RWPE1 (cell line): Measurements from ENCODE around the gene MTUS2.

ENCODE experiments used
- CTCF ChIA-PET: fragments of 350-600 bp; sonication (Branson Sonifier 250); formaldehyde crosslinking; extraction: SDS; loops from one replicate; lab custom pipeline; 2021; lab: Yijun Ruan, JAX
- POLR2A ChIA-PET: fragments of 400-600 bp; formaldehyde crosslinking; extraction: SDS; loops from one replicate; lab custom pipeline; 2020; ENCODE audit warnings: antibody characterized with exemption; ENCODE audit not compliant: low non-redundant PET; lab: Yijun Ruan, JAX
- DNase-seq: peaks from one replicate; pipeline ENCODE4 v3.0.0; 2012; ENCODE audit warnings: low spot score
- H3K27ac ChIP-seq: fragments of 450-650 bp; 2 replicates; pipeline ENCODE4 v1.5.1; 2017
- TF ChIP-seq, protein P1 (sequence below): fragments of 450-650 bp; conservative IDR thresholded peaks from 2 replicates; pipeline ENCODE4 v1.5.1; 2017; ENCODE audit warnings: low read depth, mild to moderate bottlenecking

MTUS2 gene

DNA sequence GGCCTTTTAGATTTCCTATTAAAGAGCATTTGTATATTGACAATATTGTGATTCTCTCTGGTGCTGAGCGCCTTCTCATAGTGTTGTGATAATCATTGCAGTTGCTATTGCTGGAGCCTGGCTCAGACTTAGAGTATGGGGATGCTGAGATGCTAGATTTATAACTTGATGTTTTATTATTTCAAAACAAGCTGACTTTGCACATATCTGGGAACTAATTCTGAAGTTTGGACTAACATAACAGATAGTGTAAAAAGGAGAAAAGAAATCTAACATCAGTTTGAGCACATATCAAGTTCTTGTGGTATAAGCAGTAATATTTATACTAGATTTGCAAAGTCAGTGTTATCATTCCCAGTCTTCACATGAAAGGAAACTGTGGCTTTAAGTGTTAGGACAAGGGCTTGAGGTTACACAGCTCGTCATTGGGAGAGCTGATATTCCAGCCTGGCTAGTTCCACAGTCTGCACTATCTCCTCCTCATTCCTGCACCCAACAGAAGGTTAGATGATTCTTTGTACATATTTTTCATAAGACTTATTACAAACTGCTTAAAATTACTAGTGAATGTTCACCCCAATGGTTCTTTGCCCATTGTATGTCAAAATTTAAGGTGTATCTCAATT, 279.8 kb downstream of the MTUS2 start:
- CTCF ChIA-PET: no interaction called here
- TF ChIP-seq, protein P1, sequence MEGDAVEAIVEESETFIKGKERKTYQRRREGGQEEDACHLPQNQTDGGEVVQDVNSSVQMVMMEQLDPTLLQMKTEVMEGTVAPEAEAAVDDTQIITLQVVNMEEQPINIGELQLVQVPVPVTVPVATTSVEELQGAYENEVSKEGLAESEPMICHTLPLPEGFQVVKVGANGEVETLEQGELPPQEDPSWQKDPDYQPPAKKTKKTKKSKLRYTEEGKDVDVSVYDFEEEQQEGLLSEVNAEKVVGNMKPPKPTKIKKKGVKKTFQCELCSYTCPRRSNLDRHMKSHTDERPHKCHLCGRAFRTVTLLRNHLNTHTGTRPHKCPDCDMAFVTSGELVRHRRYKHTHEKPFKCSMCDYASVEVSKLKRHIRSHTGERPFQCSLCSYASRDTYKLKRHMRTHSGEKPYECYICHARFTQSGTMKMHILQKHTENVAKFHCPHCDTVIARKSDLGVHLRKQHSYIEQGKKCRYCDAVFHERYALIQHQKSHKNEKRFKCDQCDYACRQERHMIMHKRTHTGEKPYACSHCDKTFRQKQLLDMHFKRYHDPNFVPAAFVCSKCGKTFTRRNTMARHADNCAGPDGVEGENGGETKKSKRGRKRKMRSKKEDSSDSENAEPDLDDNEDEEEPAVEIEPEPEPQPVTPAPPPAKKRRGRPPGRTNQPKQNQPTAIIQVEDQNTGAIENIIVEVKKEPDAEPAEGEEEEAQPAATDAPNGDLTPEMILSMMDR: no peak
- POLR2A ChIA-PET: no interaction called here
- no peak for DNase-seq
- no peak overlapping the region for H3K27ac ChIP-seq

DNA sequence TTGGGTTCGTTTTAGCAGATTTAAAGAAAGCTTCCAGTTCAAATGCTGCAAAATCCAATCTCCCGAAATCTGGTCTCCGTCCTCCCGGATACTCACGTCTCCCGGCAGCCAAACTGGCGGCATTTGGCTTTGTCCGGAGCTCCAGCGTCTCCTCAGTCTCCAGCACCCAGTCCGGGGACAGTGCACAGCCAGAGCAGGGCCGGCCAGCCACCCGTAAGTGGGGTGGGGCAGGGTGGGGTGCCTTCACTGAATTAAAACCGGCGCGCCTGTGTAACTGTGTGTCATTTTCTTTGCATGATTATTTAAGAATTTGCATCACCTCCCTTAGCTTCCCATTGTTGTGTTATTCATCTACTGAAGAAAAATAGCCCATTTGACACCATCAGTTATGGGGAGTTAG, 280.6 kb downstream of the MTUS2 start:
- DNase-seq: no peak
- CTCF ChIA-PET: no interaction called here
- TF ChIP-seq, protein P1: no peak
- POLR2A ChIA-PET: no interaction called here
- H3K27ac ChIP-seq: no peak overlapping the region

DNA sequence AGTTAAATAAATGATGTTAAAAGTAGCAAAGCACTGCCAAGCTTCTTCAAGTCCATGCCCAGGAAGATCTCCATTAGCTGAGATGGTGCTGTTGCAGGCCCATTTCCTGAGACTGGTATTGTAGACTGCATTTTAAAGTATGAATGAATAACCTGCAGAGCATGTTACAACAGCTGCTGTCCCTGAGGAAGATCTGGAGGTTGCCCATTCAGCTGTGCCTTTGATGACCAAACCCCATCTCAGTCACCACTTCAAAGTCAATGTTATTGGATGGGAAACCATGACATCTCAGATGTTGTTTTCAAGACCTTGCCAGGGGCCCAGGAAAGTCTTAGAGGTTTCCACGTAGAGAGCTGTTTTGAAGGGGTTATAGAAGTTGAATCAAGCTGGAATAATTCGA, 281.3 kb downstream of the MTUS2 start:
- ChIA-PET POLR2A (no interaction called here), CTCF (no interaction called here)
- TF ChIP-seq, protein P1: no peak
- no peak overlapping the region for H3K27ac ChIP-seq
- DNase-seq: no peak

DNA sequence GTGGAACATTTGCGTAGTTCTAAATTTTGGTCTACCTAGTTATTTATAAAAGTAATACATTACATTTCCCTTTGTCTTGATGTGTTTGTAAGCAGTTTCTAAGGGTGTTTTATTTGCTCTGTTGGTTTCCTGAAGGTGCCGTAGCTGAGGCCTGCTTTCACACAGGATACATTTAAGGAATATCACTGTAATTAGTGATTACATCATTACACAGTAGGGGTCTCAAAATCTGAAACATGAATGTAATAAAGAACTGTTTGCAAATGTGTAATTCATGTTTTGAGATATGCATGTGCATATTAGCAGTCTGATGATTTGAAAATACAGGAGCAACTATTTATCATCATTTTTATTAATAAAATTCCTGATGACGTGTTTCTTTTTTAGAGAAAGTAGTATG, 281.8 kb downstream of the MTUS2 start:
- TF ChIP-seq, protein P1: no peak
- no peak for DNase-seq
- POLR2A ChIA-PET: no interaction called here
- H3K27ac ChIP-seq: no peak overlapping the region
- CTCF ChIA-PET: no interaction called here

DNA sequence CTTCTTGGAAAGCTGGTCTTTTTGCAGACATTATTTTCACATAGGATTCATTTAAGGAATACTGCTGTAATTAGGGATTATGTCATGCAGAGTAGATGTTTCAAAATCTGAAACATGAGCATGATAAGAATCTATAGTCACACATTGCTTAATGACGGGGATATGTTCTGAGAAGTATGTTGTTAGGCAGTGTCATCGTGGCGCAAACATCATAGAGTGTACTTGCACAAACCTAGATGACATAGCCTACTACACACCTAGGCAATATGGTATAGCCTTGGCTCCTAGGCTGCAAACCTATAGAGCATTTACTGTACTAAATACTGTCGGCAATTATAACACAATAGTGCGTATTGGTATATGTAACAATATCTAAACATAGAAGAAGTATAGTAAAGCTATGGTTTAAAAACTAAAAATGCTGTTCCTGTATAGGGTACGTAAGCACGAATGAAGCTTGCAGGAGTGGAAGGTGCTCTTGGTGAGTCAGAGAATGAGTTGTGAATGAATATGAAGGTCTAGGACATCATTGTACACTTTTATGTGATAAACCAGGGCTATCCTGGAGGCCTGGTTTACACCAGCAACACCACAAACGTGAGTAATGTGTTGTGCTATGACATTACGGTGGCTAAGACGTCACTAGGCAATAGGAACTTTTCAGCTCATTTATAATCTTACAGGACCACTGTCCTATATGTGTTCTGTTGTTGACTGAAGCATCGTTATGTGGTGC, 283.1 kb downstream of the MTUS2 start:
- TF ChIP-seq, protein P1: no peak
- no peak overlapping the region for H3K27ac ChIP-seq
- ChIA-PET POLR2A (no interaction called here), CTCF (no interaction called here)
- DNase-seq: no peak

DNA sequence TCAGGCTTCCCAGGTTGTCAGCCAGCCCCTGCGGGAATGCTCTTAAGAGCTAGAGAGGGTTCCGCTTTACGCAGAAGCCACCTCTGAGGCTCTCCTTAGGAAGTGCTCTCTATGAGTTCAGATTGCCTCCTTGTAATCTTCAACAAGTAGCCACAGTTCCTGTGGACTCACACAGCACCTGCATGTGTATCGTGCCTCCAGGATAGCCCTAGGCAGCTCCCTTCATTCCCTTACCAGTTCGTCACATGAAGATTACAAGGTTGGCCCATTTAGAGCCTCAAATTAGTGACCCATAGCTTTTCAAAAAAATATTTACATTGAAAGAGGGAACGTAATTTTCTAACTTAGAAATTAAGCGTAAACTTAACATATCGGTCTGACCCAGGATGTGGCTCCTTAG, 284.3 kb downstream of the MTUS2 start:
- CTCF ChIA-PET: interaction anchor here (0.7 kb wide), 1 partner anchor 10 kb away, joined by 3 read pairs; no protein-coding TSS in a partner anchor
- POLR2A ChIA-PET: no interaction called here
- TF ChIP-seq, protein P1: no peak

More for the DNA sequence above, 284.3 kb downstream of the MTUS2 start:
- no peak for DNase-seq
- H3K27ac ChIP-seq: no peak overlapping the region
